Upper lobe of left lung (tissue), 4 donors: Measurements from ENCODE around the gene HADH.

Source experiments
- EP300 ChIP-seq, 4 donors: sonication (generic); formaldehyde crosslinking; IDR thresholded peaks; one replicate each; pipeline ENCODE4 v1.5.1; 2017; ENCODE audit warnings: antibody characterized with exemption in 4 of 4, control low read depth in 2 of 4
- POLR2A ChIP-seq, 4 donors: fragments of 450-650 bp; IDR thresholded peaks; one replicate each; pipeline ENCODE4 v1.5.1; 2016 to 2017; ENCODE audit warnings: antibody characterized with exemption in 4 of 4, mild to moderate bottlenecking in 2 of 4
- TF ChIP-seq, protein P1 (sequence below), 6 experiments: fragments of 450-650 bp in 4 of 6; fragments of 200-600 bp in 2 of 6; sonication (generic) in 2 of 6; IDR thresholded peaks; one replicate each; pipeline ENCODE4 v1.5.1; 2016 to 2019; ENCODE audit warnings: antibody characterized with exemption in 6 of 6

DNA sequence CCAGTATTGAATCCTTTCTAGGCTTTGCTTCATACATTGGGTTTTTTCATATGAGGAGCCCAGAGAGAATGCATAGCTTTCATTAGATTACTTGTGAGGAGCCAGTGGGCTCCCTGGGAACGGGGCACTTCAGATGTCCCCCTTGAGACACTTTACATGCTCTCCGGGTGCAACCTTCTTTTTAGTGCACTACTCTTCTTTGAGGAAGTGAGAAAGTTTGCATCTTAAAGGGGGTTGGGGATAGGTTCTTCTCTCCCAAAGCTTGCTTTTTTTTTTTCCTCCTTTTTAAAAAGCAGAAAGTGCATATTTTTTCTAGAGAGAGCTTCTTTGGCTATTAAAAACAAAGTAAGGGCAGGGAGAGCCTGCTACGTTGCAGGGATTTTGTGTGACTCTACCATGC, 4.3 kb downstream of the HADH start:
- TF ChIP-seq, protein P1, sequence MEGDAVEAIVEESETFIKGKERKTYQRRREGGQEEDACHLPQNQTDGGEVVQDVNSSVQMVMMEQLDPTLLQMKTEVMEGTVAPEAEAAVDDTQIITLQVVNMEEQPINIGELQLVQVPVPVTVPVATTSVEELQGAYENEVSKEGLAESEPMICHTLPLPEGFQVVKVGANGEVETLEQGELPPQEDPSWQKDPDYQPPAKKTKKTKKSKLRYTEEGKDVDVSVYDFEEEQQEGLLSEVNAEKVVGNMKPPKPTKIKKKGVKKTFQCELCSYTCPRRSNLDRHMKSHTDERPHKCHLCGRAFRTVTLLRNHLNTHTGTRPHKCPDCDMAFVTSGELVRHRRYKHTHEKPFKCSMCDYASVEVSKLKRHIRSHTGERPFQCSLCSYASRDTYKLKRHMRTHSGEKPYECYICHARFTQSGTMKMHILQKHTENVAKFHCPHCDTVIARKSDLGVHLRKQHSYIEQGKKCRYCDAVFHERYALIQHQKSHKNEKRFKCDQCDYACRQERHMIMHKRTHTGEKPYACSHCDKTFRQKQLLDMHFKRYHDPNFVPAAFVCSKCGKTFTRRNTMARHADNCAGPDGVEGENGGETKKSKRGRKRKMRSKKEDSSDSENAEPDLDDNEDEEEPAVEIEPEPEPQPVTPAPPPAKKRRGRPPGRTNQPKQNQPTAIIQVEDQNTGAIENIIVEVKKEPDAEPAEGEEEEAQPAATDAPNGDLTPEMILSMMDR (IDR thresholded peaks at IDR 0.05), result no peak
- no peak for TF ChIP-seq POLR2A (IDR thresholded peaks at IDR 0.05)
- TF ChIP-seq EP300 (IDR thresholded peaks at IDR 0.05), result no peak
